ENCODE measurements around the gene ACSS1.

The ACSS1 gene

GRCh38 chr20:24981282-24981681, 76.7 kb downstream of the ACSS1 start:
- FAIRE-seq: no peak
- DNase-seq (ENCODE audit: insufficient read length, low spot score): no peak

GRCh38 chr20:24980291-24981053, 77.5 kb downstream of the ACSS1 start:
- FAIRE-seq (no peak), DNase-seq (ENCODE audit: insufficient read length, low spot score) (no peak)

GRCh38 chr20:24979036-24979960, 78.6 kb downstream of the ACSS1 start:
- FAIRE-seq: no peak
- no peak for DNase-seq (ENCODE audit: insufficient read length, low spot score)

GRCh38 chr20:24978513-24978912, 79.4 kb downstream of the ACSS1 start:
- no peak for DNase-seq (ENCODE audit: insufficient read length, low spot score)
- no peak for FAIRE-seq

GRCh38 chr20:24977797-24978196, 80.1 kb downstream of the ACSS1 start:
- DNase-seq (ENCODE audit: insufficient read length, low spot score) (no peak), FAIRE-seq (no peak)

GRCh38 chr20:24977336-24977735, 80.6 kb downstream of the ACSS1 start:
- no peak for FAIRE-seq
- no peak for DNase-seq (ENCODE audit: insufficient read length, low spot score)

- no peak for FAIRE-seq
- DNase-seq (ENCODE audit: insufficient read length, low spot score): no peak
Observed at GRCh38 chr20:24972341-24972740, 85.6 kb downstream of the ACSS1 start.

GRCh38 chr20:24971376-24972101, 86.4 kb downstream of the ACSS1 start:
- FAIRE-seq (no peak), DNase-seq (ENCODE audit: insufficient read length, low spot score) (no peak)

GRCh38 chr20:24970754-24971153, 87.2 kb downstream of the ACSS1 start:
- DNase-seq (ENCODE audit: insufficient read length, low spot score) (no peak), FAIRE-seq (no peak)

GRCh38 chr20:24970030-24970553, 87.8 kb downstream of the ACSS1 start:
- FAIRE-seq: no peak
- DNase-seq (ENCODE audit: insufficient read length, low spot score): no peak

- DNase-seq (ENCODE audit: insufficient read length, low spot score) (no peak), FAIRE-seq (no peak)
Observed at GRCh38 chr20:24969186-24970029, 88.5 kb downstream of the ACSS1 start.

- no peak for FAIRE-seq
- no peak for DNase-seq (ENCODE audit: insufficient read length, low spot score)
Observed at GRCh38 chr20:24968278-24968800, 89.6 kb downstream of the ACSS1 start.

GRCh38 chr20:24966317-24967012, 91.5 kb downstream of the ACSS1 start:
- DNase-seq (ENCODE audit: insufficient read length, low spot score) (no peak), FAIRE-seq (no peak)

- DNase-seq (ENCODE audit: insufficient read length, low spot score): no peak
- no peak for FAIRE-seq
Observed at GRCh38 chr20:24965065-24965919, 92.6 kb downstream of the ACSS1 start.

- no peak for FAIRE-seq
Observed at GRCh38 chr20:24964506-24964840, 93.5 kb downstream of the ACSS1 start.

GRCh38 chr20:24963672-24964505, 94.0 kb downstream of the ACSS1 start:
- DNase-seq (ENCODE audit: insufficient read length, low spot score): no peak
- no peak for FAIRE-seq

More at GRCh38 chr20:24964506-24964840, 93.5 kb downstream of the ACSS1 start:
- no peak for DNase-seq (ENCODE audit: insufficient read length, low spot score)

GRCh38 chr20:24962510-24962909, 95.4 kb downstream of the ACSS1 start:
- no peak for FAIRE-seq

GRCh38 chr20:24962182-24962492, 95.8 kb downstream of the ACSS1 start:
- FAIRE-seq (no peak), DNase-seq (ENCODE audit: insufficient read length, low spot score) (no peak)

More at GRCh38 chr20:24962510-24962909, 95.4 kb downstream of the ACSS1 start:
- no peak for DNase-seq (ENCODE audit: insufficient read length, low spot score)
